Globus pallidus (tissue), 1 donor: ENCODE data around the gene OR1L1.

Experiments
- DNase-seq: peaks from one replicate; pipeline ENCODE4 v3.0.0-alpha.2; 2015; ENCODE audit warnings: low spot score

OR1L1 gene

GRCh38 chr9:122661416-122661815, at the start of gene OR1L1:
Gene OR1L1, plus strand, starts transcription at chr9:122661716. Its CDS starts 0 bp downstream, at chr9:122661716.
- DNase-seq: no peak

- no peak for DNase-seq
These were observed 47.2 kb upstream of the OR1L1 start, which contains the start of gene OR1Q1 for GRCh38 chr9:122614362-122614761. Gene OR1Q1, plus strand, starts transcription at chr9:122614738. Its CDS starts 0 bp downstream, at chr9:122614738.

- no peak for DNase-seq
These were observed 41.5 kb upstream of the OR1L1 start for GRCh38 chr9:122619996-122620395.

DNA sequence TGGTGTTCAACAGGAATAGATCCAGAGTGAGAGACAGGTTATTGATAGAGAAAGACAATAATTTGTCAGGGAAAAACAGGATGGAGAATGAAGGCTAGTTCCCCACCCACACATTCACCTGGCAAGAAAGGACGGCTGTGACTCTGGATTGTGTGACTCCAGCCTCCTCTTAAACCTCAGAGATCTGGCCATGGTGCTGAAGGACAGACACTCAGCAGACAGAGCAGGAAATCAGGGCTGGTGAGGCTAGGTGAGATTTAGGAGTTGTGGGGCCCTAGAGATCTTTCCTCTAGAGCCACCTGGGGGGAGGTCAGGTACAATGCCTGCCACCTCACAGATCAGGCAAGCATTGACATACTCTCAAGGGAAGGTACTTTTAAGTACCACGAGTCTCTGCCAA, 19.3 kb upstream of the OR1L1 start:
- no peak for DNase-seq

DNA sequence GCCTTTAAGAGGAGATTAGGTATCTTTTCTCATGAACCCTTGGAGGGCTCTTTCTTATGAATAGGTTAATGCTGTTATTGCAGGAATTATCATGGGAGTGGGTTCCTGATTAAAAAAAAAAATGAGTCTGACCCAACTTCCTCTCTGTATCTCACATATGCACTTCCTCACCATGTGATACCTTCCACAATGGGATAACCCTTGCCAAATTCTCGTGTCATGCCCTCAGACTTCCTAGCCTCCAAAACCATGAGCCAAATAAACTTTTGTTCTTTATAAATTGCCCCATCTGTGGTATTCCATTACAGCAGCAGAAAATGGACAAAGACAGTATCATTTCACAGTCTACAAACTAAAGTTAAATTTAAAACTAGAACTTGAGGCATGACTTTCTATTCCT, 5.1 kb upstream of the OR1L1 start:
- no peak for DNase-seq

GRCh38 chr9:122657527-122657926, 4.0 kb upstream of the OR1L1 start, which contains the start of gene OR1B1:
Gene OR1B1, minus strand, starts transcription at chr9:122657627.
- no peak for DNase-seq

GRCh38 chr9:122672481-122672880, 11.0 kb downstream of the OR1L1 start:
- DNase-seq: no peak

- no peak for DNase-seq
These were observed 23.3 kb downstream of the OR1L1 start for GRCh38 chr9:122684851-122685250.

GRCh38 chr9:122695696-122696095, 34.2 kb downstream of the OR1L1 start:
- no peak for DNase-seq
